Measurements from ENCODE around the gene CRABP2.

CRABP2 gene

GRCh38 chr1:156707417-156708217 is 2.2 kb upstream of the CRABP2 start:
- no peak for TF ChIP-seq CTCF (IDR thresholded peaks at IDR 0.05; ENCODE audit: low read depth, low read length)
- no peak overlapping the region for H3K4me3 ChIP-seq (ENCODE audit: low read depth, low read length)

GRCh38 chr1:156706657-156707416 is 1.5 kb upstream of the CRABP2 start:
- TF ChIP-seq CTCF (IDR thresholded peaks at IDR 0.05; ENCODE audit: low read depth, low read length), result no peak
- no peak overlapping the region for H3K4me3 ChIP-seq (ENCODE audit: low read depth, low read length)

GRCh38 chr1:156705918-156706656 is 704 bp upstream of the CRABP2 start:
- peak overlapping the region; percentile 10 for H3K4me3 ChIP-seq (ENCODE audit: low read depth, low read length)
- peak; percentile 75 for TF ChIP-seq CTCF (IDR thresholded peaks at IDR 0.05; ENCODE audit: low read depth, low read length)

- H3K4me3 ChIP-seq (ENCODE audit: low read depth, low read length), result peak overlapping the region; percentile 20
- TF ChIP-seq CTCF (IDR thresholded peaks at IDR 0.05; ENCODE audit: low read depth, low read length), result no peak
Measured at GRCh38 chr1:156704930-156705320, 458 bp downstream of the CRABP2 start.

GRCh38 chr1:156704166-156704711 is 1.1 kb downstream of the CRABP2 start:
- no peak for TF ChIP-seq CTCF (IDR thresholded peaks at IDR 0.05; ENCODE audit: low read depth, low read length)
- H3K4me3 ChIP-seq (ENCODE audit: low read depth, low read length), result peak overlapping the region; percentile 20

- H3K4me3 ChIP-seq (ENCODE audit: low read depth, low read length), result no peak overlapping the region
Measured at GRCh38 chr1:156703741-156704140, 1.6 kb downstream of the CRABP2 start.

More at GRCh38 chr1:156703741-156704140, 1.6 kb downstream of the CRABP2 start:
- TF ChIP-seq CTCF (IDR thresholded peaks at IDR 0.05; ENCODE audit: low read depth, low read length), result no peak

All from WI38 (cell line).